B cell (primary cell): ENCODE results near the gene NEURL2. TPM values are rescaled to one million over a fixed set of nuclear protein-coding genes. Genes with fewer than 3 reads are reported as not detected.

ENCODE experiments used
- ATAC-seq: fragments of 200-7000 bp; cut with Tn5 transposase; one replicate; pipeline ENCODE4 v1.10.0; 2021; ENCODE audit warnings: low read depth, mild to moderate bottlenecking, moderate number of reproducible peaks, moderate library complexity
- CTCF ChIA-PET: fragments of 350-600 bp; sonication (Branson Sonifier 250); formaldehyde crosslinking; loops from one replicate; lab custom pipeline; 2021; ENCODE audit warnings: antibody characterized with exemption, inconsistent platforms; lab: Charles Lee
- POLR2A ChIA-PET: fragments of 350-600 bp; sonication (Branson Sonifier 250); formaldehyde crosslinking; loops from one replicate; lab custom pipeline; 2021; ENCODE audit warnings: antibody characterized with exemption; lab: Charles Lee
- DNase-seq: peaks from one replicate; pipeline ENCODE4 v3.0.0; 2013
- H2AFZ ChIP-seq: 2 replicates; pipeline ENCODE4 v1.6.1; 2012; ENCODE audit warnings: mild to moderate bottlenecking, low read depth, low read length; ENCODE audit not compliant: insufficient read depth, poor library complexity, severe bottlenecking
- H3K27ac ChIP-seq, 2 donors: 1 replicate in 1 of 2; 2 replicates in 1 of 2; pipeline ENCODE4 v1.5.1; 2012 to 2013; ENCODE audit warnings: low read length in 2 of 2, mild to moderate bottlenecking in 2 of 2, moderate library complexity in 1 of 2
- H3K27me3 ChIP-seq, 4 experiments: fragments of 200-600 bp in 1 of 4; sonication (generic) in 1 of 4; replicated peaks in 1 of 4; 1 replicate in 2 of 4; 2 replicates in 2 of 4; pipeline versions ENCODE4 v1.6.1 to v1.7.0; 2013 to 2016; ENCODE audit warnings: low read length in 3 of 4, mild to moderate bottlenecking in 2 of 4, mixed read lengths in 1 of 4, moderate library complexity in 1 of 4; ENCODE audit not compliant: insufficient read depth in 4 of 4, control insufficient read depth in 3 of 4; ENCODE audit errors: control extremely low read depth in 1 of 4
- H3K36me3 ChIP-seq, 2 experiments: replicated peaks in 1 of 2; 1 replicate in 1 of 2; 2 replicates in 1 of 2; pipeline versions ENCODE4 v1.6.1 to v1.7.1; 2013; ENCODE audit warnings: low read length in 1 of 2; ENCODE audit not compliant: insufficient read depth in 2 of 2, control insufficient read depth in 1 of 2; ENCODE audit errors: control extremely low read depth in 1 of 2, extremely low read depth in 1 of 2
- H3K4me1 ChIP-seq, 2 donors: fragments of 200-600 bp in 1 of 2; sonication (generic) in 1 of 2; 1 replicate in 1 of 2; 2 replicates in 1 of 2; pipeline versions ENCODE4 v1.5.1 to v1.6.1; 2013 to 2017; ENCODE audit warnings: low read length in 2 of 2; ENCODE audit not compliant: control insufficient read depth in 2 of 2, insufficient read depth in 2 of 2
- H3K4me2 ChIP-seq: replicated peaks from 2 replicates; pipeline ENCODE3; 2012; ENCODE audit warnings: mild to moderate bottlenecking, low read depth, low read length; ENCODE audit not compliant: poor library complexity, severe bottlenecking
- H3K4me3 ChIP-seq, 5 experiments: fragments of 200-600 bp in 1 of 5; sonication (generic) in 1 of 5; 1 replicate in 3 of 5; 2 replicates in 2 of 5; pipeline versions ENCODE4 v1.5.1 to v1.7.0; 2011 to 2016; ENCODE audit warnings: low read length in 4 of 5, mild to moderate bottlenecking in 4 of 5, low read depth in 2 of 5, control low read depth in 1 of 5, moderate library complexity in 1 of 5; ENCODE audit not compliant: insufficient read depth in 1 of 5; ENCODE audit errors: control extremely low read depth in 1 of 5, extremely low read depth in 1 of 5
- H3K79me2 ChIP-seq: fragments of 200-600 bp; sonication (generic); one replicate; pipeline ENCODE4 v1.6.0; 2016; ENCODE audit warnings: low read length; ENCODE audit not compliant: control insufficient read depth, insufficient read depth
- H3K9ac ChIP-seq: fragments of 200-600 bp; sonication (generic); 2 replicates; pipeline ENCODE4 v1.6.1; 2017; ENCODE audit warnings: mild to moderate bottlenecking, low read length, moderate library complexity
- H3K9me3 ChIP-seq, 3 donors: one replicate each; pipeline versions ENCODE4 v1.6.1 to v1.7.1; 2013; ENCODE audit warnings: low read length in 2 of 3; ENCODE audit not compliant: control insufficient read depth in 2 of 3, insufficient read depth in 1 of 3; ENCODE audit errors: control extremely low read depth in 1 of 3
- H4K20me1 ChIP-seq: 2 replicates; pipeline ENCODE4 v1.6.0; 2012; ENCODE audit warnings: mild to moderate bottlenecking, low read length; ENCODE audit not compliant: insufficient read depth, control insufficient read depth, poor library complexity, severe bottlenecking
- H3K27ac Mint-ChIP-seq: one replicate; pipeline ENCODE4 v1.8.0; 2021; ENCODE audit warnings: mixed read lengths
- H3K27me3 Mint-ChIP-seq: one replicate; pipeline ENCODE4 v1.8.0; 2021; ENCODE audit warnings: mixed read lengths
- H3K4me1 Mint-ChIP-seq: one replicate; pipeline ENCODE4 v1.8.0; 2021; ENCODE audit warnings: mixed read lengths
- H3K4me3 Mint-ChIP-seq: one replicate; pipeline ENCODE4 v1.8.0; 2021; ENCODE audit warnings: mixed read lengths
- H3K9me3 Mint-ChIP-seq: one replicate; pipeline ENCODE4 v1.8.0; 2022; ENCODE audit warnings: mixed read lengths; ENCODE audit not compliant: insufficient read depth
- CTCF ChIP-seq: fragments of 200-600 bp; IDR thresholded peaks from one replicate; pipeline ENCODE4 v1.8.0; 2022; ENCODE audit warnings: antibody characterized with exemption, mild to moderate bottlenecking
- EZH2 ChIP-seq: IDR thresholded peaks from 2 replicates; pipeline ENCODE4 v1.6.1; 2012; ENCODE audit warnings: borderline replicate concordance, low read depth, mild to moderate bottlenecking, moderate library complexity, low read length; ENCODE audit not compliant: insufficient read depth, poor library complexity, severe bottlenecking
- WGBS: methylation state at CpG from one replicate; pipeline ENCODE4 v1.1.5; 2013; ENCODE audit warnings: missing lambda C conversion rate; ENCODE audit not compliant: insufficient coverage; 5-methylcytosine and 5-hydroxymethylcytosine counted together
- intact Hi-C: fragments of 100-400 bp; cut with micrococcal nuclease; formaldehyde crosslinking; loops from one replicate; pipeline ENCODE4 v1.10.0; 2022
- polyA plus RNA-seq: library from polyadenylated mRNA; depleted of rRNA; stranded (reverse); fragments of >200 nt; gene quantifications from 2 replicates; pipeline ENCODE4 v1.2.3, GENCODE V29; 2012
- total RNA-seq, 2 donors: library from RNA; stranded (reverse); fragments of 120-200 nt in 1 of 2; gene quantifications; 1 replicate in 1 of 2; 2 replicates in 1 of 2; pipeline versions ENCODE4 v1.2.3 to v1.2.4, GENCODE V29; 2013 to 2022

Gene NEURL2
- total and polyA plus RNA-seq, 2 donors (not counting 1 experiment from before 2014, with no cell fraction given) = 3.3 to 5.4 TPM

GRCh38 chr20:45882469-45883099 is 8.4 kb downstream of the NEURL2 start:
- no peaks in the 10 kb centered on the region for H3K9me3 ChIP-seq
- ChIA-PET POLR2A (interaction anchor here (1.1 to 3.6 kb wide), 3 partner anchors 10 to 51 kb away, joined by 3 to 19 read pairs (median 4); partner anchors contain the start of gene PCIF1), CTCF (interaction anchor here (1.5 to 2.5 kb wide), 2 partner anchors 8 to 41 kb away, joined by 4 to 11 read pairs; partner anchors contain the start of gene NEURL2)
- H3K36me3 ChIP-seq = peaks cover 0 to 47% of the 10 kb centered on the region in 2 experiments
- H3K4me3 ChIP-seq = no peak overlapping the region
- H3K27ac Mint-ChIP-seq = peak overlapping the region; percentile 65
- peaks cover 33% of the 10 kb centered on the region for H3K4me1 Mint-ChIP-seq
- ATAC-seq (no peak), DNase-seq (peak; percentile 4)
- intact Hi-C loops = no loop called here
- no peaks in the 10 kb centered on the region for H3K27me3 ChIP-seq
- no peak overlapping the region for H3K27ac ChIP-seq
- no peak overlapping the region for H2AFZ ChIP-seq
- peaks cover 3 to 19% of the 10 kb centered on the region in 2 donors for H3K4me1 ChIP-seq
- H3K9me3 Mint-ChIP-seq = no peaks in the 10 kb centered on the region
- H3K79me2 ChIP-seq = peaks cover 36% of the 10 kb centered on the region
- H3K4me2 ChIP-seq = no peak overlapping the region
- 96% methylated on average over 4 of the region's 4 CpGs for WGBS
- H3K9ac ChIP-seq = no peak overlapping the region
- H3K4me3 Mint-ChIP-seq = peak overlapping the region; percentile 73
- H3K27me3 Mint-ChIP-seq = no peaks in the 10 kb centered on the region
- no peak for TF ChIP-seq CTCF
- TF ChIP-seq EZH2 = no peak
- H4K20me1 ChIP-seq = no peaks in the 10 kb centered on the region
